Brain microvascular endothelial cell (primary cell): ENCODE measurements around the gene GHRH.

Source experiments
- DNase-seq: peaks from one replicate; pipeline ENCODE4 v3.0.0-alpha.2; 2020
- H3K27ac ChIP-seq: fragments of 250-450 bp; sonication (Bioruptor Pico); 2 replicates; pipeline ENCODE4 v1.5.1; 2020; ENCODE audit warnings: mild to moderate bottlenecking, moderate library complexity
- H3K27me3 ChIP-seq: fragments of 250-450 bp; sonication (Bioruptor Pico); replicated peaks from 2 replicates; pipeline ENCODE4 v1.5.1; 2020; ENCODE audit warnings: mild to moderate bottlenecking
- H3K36me3 ChIP-seq: fragments of 250-450 bp; sonication (Bioruptor Pico); replicated peaks from 2 replicates; pipeline ENCODE4 v1.5.1; 2020; ENCODE audit warnings: mild to moderate bottlenecking
- H3K4me3 ChIP-seq: 2 replicates; pipeline ENCODE4 v1.5.1; 2011; ENCODE audit warnings: low read depth, mild to moderate bottlenecking, control low read depth, low read length, moderate library complexity
- in situ Hi-C: cut with HindIII; loops from 2 replicates; pipeline ENCODE4 v1.10.0; 2017; ENCODE audit warnings: low sequenced_read_pairs, low pct_ligation_motif_present
- TF ChIP-seq, protein P1 (sequence below): IDR thresholded peaks from 2 replicates; pipeline ENCODE4 v1.5.1; 2011; ENCODE audit warnings: low read depth, mild to moderate bottlenecking, moderate library complexity, low read length, control low read depth, inconsistent platforms; ENCODE audit errors: missing control alignments

The GHRH gene

DNA sequence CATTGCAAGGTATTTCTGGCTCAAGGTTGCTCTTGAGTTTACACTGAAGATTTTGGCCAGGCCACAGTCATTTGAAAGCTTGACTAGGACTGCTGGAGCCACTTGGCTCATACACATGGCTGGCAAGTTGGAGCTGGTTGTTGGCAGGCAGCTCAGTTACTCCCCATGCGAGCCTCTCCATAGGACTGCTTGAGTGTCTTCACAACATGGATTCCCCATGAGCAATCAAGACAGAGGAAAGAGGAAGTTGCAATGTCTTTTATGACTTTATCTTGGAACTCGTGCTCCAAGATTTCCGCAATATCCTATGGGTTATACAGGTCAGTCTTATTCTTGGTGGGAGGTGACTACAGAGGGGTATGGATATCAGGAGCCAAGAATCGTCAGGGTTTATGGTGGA lies 26.5 kb upstream of the GHRH start:
- in situ Hi-C loops: no loop called here
- Histone ChIP-seq H3K27ac (no peak overlapping the region), H3K36me3 (peaks cover 5% of the 10 kb centered on the region), H3K27me3 (no peaks in the 10 kb centered on the region), H3K4me3 (no peak overlapping the region)
- DNase-seq: no peak
- TF ChIP-seq, protein P1, sequence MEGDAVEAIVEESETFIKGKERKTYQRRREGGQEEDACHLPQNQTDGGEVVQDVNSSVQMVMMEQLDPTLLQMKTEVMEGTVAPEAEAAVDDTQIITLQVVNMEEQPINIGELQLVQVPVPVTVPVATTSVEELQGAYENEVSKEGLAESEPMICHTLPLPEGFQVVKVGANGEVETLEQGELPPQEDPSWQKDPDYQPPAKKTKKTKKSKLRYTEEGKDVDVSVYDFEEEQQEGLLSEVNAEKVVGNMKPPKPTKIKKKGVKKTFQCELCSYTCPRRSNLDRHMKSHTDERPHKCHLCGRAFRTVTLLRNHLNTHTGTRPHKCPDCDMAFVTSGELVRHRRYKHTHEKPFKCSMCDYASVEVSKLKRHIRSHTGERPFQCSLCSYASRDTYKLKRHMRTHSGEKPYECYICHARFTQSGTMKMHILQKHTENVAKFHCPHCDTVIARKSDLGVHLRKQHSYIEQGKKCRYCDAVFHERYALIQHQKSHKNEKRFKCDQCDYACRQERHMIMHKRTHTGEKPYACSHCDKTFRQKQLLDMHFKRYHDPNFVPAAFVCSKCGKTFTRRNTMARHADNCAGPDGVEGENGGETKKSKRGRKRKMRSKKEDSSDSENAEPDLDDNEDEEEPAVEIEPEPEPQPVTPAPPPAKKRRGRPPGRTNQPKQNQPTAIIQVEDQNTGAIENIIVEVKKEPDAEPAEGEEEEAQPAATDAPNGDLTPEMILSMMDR: no peak

DNA sequence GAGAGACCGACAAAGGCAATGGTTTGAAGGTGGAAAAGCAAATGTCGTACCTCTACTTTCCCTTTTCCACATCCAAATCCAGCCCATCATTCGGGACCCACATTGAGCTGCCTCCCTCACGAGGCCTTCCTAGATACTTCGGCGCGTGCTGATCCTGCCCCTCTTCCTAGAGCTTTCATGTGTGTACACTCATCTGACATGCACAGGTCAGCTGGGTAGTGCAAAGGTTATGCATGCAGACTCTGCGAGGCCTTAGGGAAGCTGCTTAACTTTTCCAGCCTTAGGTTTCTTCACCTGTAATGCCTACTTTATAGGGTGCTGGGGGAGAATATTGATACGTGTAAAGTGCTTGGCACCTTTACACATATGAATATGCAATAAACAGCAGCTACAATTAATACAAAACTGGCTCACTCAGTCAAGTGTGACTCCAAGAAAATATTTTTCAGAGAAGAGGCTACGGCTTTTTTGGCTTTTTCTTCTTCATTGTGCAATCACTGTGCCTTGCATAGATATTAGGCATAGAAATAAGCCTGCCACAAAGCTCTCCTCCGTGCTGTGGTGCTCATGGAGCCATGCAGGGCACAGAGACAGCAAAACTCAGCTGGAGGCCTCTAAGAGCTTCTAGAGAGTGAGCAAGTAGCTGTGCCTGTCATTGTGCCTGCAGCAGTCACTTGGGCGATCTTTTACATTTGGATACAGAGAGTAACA lies 24.2 kb upstream of the GHRH start:
- TF ChIP-seq, protein P1: no peak
- H3K27me3 ChIP-seq: no peaks in the 10 kb centered on the region
- no peak for DNase-seq
- in situ Hi-C loops: no loop called here
- H3K4me3 ChIP-seq: no peak overlapping the region
- H3K27ac ChIP-seq: no peak overlapping the region
- H3K36me3 ChIP-seq: no peaks in the 10 kb centered on the region

DNA sequence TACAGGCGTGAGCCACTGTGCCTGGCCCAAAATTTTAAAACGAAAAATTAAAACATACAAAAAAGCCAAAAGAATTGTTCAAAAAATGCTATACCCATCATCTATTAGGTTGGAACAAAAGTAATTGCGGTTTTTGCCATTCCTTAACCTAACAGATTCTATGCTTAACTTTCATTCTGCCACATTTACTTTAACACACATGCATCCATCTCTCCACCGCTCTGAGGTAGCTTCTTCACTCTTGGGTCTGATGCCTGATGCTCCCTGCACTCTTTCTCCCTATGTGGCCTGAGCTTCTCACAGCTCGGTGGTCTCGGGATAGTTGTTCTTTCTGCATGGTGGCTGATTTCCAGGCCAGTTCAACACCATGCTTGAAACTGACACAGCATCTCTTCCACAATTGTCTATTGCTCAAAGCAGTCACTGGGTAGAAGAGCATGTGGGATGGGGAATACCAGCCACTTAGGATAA lies 23.1 kb upstream of the GHRH start:
- in situ Hi-C loops: no loop called here
- TF ChIP-seq, protein P1: no peak

DNA sequence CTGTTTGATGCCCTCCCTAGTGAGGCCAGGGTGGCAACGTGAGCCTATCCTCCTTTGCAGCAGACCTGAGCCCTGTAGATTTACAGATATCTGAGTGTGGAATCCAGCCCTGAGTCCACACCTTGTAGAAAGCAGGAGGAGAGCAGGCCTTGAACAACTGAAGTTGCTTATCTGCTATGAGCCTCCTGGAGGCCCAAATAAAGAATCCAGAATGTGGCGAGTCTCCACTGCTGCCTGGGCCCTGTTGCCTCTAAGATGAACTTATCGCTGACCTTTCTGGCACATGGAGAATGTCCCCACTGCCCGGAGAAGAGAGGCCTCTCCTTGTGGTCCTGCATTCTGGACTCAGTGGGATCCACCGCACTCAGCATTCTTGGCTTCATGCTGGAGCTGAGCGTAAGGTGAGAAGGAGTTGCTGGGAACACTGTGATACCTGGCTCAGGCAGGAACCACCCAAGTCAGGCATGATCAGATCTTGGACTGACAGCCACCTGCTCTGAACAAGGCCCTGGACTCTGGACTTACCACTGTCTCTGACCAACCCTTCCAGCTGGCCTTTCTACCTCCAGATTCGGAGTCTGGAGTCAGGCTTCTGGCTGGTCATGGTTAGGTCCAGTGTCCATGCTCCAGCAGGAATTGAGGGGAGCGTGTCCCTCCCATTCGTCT lies 22.0 kb upstream of the GHRH start:
- Histone ChIP-seq H3K27me3 (no peaks in the 10 kb centered on the region), H3K27ac (no peak overlapping the region), H3K4me3 (no peak overlapping the region), H3K36me3 (no peaks in the 10 kb centered on the region)
- in situ Hi-C loops: no loop called here
- DNase-seq: no peak
- TF ChIP-seq, protein P1: no peak

More for the DNA sequence above, 23.1 kb upstream of the GHRH start:
- no peak for DNase-seq
- Histone ChIP-seq H3K4me3 (no peak overlapping the region), H3K36me3 (no peaks in the 10 kb centered on the region), H3K27me3 (no peaks in the 10 kb centered on the region), H3K27ac (no peak overlapping the region)

DNA sequence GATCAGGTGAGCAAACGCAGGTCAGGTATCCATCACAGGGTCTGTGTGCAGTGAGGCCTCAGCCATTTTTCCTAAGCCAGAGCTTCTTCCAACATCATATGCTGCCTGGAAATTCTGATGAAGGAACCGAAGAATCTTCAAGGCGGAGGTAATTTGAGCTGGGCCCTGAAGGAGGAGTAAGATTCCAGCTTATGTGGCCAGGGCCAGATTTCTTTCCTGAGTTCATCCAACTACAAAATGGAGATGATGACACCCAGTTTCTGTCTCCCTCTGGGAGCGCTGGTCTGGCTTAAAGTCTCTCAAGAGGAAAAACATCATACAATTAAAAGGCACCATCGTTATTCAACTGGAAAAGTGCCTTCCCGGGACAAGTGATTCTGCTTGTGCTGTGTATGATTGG lies 20.9 kb upstream of the GHRH start:
- peak; percentile 61 for DNase-seq
- H3K27ac ChIP-seq: no peak overlapping the region
- H3K4me3 ChIP-seq: no peak overlapping the region
- H3K36me3 ChIP-seq: no peaks in the 10 kb centered on the region
- in situ Hi-C loops: no loop called here
- TF ChIP-seq, protein P1: peak; percentile 70
- H3K27me3 ChIP-seq: no peaks in the 10 kb centered on the region
